GM18951 (cell line): Measurements from ENCODE around the gene CACNG3.
"Not testable (repeated sequence)": the region's sequence is repeated elsewhere in the genome, so short reads cannot be mapped to it uniquely, and the experiment has no call there.

Experiments used
- POLR2A ChIP-seq: IDR thresholded peaks from 4 replicates; pipeline ENCODE4 v1.6.1; 2011; ENCODE audit warnings: mild to moderate bottlenecking; ENCODE audit not compliant: insufficient read length, insufficient read depth; ENCODE audit errors: extremely low read depth
- in situ Hi-C: fragments of 300-500 bp; cut with MboI; formaldehyde crosslinking; loops from one replicate; pipeline ENCODE4 v1.12.0; 2022; ENCODE audit warnings: low sequenced_read_pairs, mixed read lengths, inconsistent platforms; ENCODE audit not compliant: unreplicated experiment

The CACNG3 gene

DNA sequence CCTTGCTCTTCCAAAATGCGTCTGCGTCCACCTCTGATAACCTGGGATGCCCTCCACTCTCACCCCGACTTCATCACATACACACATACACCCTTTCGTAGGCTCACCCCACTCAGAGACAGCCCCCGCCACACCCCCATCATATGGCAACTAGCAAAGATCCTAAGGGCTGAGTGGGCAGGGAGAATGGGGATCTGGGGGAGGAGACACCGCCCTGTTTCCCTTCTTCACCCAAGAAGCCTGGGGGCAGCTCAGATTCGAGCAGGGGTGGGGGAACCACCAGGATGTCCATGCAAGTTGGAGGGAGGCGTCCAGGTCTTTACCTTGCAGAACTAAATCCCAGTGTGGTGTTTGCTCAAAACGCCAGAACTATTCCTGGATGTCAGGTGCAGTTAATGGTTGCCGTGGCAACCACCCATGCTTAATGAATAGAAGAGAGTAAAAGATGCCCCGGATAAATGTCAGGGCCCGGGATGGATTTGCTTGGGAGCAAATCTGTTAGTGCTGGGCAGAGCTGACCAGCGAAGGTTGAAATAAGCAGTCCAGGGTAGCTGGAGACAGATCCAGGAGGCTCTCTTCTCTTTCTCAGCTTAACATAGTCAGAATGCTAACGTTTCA lies 72.8 kb downstream of the CACNG3 start:
- in situ Hi-C loops = no loop called here
- TF ChIP-seq POLR2A = no peak

DNA sequence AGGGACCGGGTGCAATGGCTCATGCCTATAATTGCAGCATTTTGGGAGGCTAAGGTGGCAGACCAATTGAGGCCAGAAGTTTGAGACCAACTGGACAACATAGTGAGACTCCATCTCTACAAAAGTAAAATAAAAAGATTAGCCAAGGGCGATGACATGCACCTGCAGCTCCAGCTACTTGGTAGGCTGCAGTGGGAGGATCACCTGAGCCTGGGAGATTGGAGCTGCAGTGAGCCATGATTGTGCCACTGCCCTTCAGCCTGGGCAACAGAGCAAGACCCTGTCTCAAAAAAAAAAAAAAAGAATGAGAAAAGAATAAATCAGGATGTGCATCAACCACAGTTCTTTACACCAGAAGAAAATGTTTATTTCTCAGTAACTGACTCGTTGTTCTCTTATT lies 76.0 kb downstream of the CACNG3 start:
- TF ChIP-seq POLR2A = no peak
- in situ Hi-C loops = no loop called here

DNA sequence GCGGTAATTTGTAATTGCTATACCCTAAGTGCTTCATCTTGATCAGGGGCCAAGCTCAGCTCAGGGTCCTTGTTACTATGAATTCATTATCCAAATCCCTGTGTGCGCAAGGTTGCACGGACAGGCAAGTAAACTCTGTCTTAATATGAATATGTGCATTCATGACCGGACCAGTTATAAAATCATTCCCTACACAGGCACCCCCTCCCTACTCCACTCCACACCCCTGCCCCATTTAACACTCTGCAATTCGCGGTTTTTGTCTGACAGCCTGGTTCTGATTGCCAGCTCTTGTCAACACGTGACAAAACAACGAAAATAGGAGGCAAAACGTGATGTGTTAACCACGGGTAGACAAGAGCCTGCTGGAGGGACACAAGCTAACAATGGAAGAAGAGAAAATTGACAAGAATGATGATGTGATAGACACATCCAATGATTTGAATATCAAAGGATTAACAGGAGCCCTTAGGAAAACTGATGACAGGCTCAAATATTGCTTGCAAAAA lies 76.5 kb downstream of the CACNG3 start:
- in situ Hi-C loops = no loop called here
- TF ChIP-seq POLR2A = no peak

DNA sequence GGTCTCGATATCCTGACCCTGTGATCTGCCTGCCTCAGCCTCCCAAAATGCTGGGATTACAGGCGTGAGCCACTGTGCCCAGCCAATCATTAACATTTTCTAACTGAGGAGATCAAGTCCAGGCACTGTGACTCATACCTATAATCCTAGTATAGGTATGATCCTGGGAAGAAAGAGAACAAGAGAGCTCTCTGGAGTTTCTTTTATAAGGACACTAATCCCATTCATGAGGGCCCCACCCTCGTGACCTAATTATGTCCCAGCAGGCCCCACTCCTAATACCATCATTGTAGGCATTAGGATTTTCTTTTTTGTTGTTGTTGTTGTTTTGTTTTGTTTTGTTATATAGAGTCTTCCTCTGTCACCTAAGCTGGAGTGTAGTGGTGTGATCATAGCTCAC lies 80.4 kb downstream of the CACNG3 start:
- in situ Hi-C loops = no loop called here
- TF ChIP-seq POLR2A = no peak

DNA sequence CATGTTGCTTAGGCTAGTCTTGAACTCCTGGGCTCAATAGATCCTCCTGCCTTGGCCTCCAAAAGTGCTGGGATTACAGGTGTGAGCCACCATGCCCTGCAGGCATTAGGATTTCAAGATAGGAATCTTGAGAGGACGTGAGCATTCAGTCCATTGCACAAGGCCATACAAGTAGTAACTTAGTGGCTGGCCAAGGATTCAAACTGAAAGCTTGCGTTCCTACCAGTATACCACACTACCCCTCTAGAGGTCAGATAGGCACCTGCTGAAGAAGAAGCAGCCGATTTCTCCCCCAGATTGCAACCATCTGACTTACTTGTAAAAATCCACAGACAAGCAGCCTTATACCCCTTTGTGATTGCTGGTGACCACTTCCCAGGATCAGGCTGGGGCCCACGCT lies 80.9 kb downstream of the CACNG3 start:
- in situ Hi-C loops = no loop called here
- no peak for TF ChIP-seq POLR2A

DNA sequence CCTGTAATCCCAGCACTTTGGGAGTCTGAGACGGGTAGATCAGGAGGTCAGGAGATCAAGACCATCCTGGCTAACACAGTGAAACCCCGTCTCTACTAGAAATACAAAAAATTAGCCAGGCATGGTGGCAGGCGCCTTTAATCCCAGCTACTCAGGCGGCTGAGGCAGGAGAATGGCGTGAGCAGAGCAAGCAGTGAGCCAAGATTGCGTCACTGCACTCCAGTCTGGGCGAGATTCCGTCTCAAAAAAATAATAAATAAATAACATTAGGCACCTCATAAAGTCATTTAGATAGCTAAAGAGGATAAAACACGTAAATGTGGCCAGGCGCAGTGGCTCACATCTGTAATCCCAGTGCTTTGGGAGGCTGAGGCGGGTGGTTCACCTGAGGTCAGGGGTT lies 87.7 kb downstream of the CACNG3 start:
- in situ Hi-C loops = not testable (repeated sequence)

DNA sequence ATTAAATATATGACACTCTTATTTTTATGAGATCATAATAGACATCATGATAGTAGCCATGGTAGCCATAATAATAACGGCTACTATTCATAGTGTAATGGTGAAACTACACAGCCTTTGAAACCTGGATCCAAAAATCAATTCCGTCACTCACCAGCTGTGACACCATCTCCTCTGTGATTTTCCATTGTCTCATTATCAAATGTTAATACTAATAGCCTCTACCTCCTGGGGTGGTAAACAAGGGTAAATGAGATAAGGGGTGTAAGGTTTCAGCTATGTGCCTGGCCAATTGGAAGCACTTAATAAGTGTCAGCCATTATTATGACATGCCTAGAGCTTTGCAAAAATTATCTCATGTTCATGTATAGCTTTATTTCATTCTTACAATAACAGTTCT lies 88.6 kb downstream of the CACNG3 start:
- no peak for TF ChIP-seq POLR2A
- in situ Hi-C loops = no loop called here

DNA sequence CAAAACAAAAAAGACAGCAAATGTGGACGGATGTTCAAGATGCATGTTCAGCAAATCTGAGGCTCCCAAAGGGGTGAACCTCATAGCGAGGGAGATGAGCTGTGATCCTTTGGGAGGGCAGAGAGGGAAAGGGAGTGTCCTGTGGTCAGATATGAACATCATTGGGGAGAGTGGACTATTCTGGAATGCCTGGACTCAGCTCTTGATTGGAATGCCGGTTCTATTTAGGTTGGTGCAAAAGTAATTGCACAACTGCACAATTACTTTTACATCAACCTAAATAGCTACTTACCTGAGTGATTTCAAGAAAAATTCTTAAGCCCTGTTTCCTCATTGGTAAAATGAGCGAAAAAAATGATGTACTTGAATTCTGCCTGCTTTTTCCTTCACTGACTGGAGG lies 89.6 kb downstream of the CACNG3 start:
- TF ChIP-seq POLR2A = no peak
- in situ Hi-C loops = no loop called here

DNA sequence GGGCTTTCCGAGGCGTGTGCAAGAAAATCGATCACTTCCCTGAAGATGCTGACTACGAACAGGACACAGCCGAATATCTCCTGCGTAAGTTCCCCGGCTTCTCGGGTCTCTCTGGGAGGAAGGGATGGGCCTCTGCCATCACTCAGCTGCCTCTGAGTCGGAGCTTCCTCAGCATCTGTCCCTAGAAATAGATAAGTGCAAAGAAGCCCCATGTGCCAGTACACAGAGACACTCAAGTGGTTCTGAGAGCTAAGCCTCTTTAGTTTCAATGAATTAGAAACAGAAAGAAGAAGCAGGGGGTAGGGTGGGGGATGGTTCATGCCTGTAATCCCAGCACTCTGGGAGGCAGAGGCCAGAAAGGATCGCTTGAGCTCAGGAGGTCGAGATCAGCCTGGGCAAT lies 90.6 kb downstream of the CACNG3 start:
- in situ Hi-C loops = no loop called here
- TF ChIP-seq POLR2A = no peak

DNA sequence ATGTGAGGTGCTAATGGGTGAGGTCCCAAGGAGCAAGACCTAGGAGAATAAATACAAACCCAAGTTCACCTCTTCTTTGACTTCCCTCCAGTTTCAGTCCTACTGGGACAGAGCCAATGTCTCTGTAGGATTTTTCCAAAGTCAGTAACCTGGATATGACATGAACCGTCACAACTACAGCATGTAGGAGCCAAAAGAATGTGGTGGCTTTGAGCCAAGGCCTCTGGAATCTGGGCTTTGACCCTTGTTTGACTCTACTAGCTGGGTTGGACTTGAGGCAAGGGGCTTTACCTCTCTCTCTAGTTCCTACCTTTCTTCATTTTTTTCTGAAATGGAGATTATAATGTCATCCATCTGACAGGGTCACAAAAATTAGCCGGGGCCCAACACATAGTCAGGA lies 91.4 kb downstream of the CACNG3 start:
- no peak for TF ChIP-seq POLR2A
- in situ Hi-C loops = no loop called here

DNA sequence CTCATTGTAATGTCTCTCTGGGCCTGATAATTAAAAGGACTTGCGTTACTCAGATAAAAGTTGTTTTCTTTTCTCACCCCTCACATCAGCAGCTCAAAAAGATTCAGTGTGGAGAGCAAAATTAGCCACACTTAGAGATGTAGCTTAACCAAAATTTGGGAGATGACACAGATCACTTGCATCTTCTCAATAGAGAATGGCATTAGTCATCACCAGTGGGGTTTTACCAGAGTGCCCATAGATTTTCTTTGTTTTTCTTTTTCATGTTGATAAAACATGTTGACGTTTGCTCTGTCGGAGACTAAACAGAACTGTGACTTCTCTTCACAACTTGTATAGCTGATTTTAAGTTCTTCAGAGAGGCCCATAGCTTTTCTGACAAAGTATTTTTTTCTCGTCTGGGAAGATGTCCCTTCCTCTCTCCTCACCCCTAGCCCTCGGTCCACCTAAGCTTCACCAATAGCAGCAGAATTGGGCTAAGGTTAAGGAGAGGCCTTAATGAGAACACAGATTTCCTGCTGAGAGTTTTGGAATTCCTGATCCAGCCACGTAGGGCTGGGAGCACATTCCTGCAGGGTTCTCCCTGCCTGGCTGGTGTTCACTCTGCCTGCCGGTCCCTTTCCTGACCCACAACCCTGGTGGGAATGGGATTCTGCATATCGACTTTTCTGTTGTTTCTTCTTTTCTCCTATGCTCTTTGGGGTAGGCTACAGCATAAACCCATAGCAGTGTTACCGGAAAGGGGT lies 92.6 kb downstream of the CACNG3 start:
- in situ Hi-C loops = no loop called here

DNA sequence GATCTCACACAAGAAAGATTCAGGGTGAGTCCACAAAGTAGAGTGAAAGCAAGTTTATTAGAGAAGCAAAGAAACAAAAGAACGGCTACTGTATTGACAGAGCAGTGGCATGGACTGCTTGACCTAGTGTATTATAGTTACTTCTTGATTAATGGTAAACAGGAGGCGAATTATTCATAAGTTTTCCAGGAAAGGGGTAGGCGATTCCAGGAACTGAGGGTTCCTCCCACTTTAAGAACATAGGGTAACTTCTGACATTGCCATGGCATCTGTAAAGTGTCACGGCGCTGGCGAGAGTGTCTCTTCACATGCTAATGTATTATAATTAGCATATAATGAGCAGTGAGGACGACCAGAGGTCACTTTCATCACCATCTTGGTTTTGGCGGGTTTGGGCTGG lies 93.2 kb downstream of the CACNG3 start:
- in situ Hi-C loops = no loop called here
- TF ChIP-seq POLR2A = no peak

More for the DNA sequence above, 92.6 kb downstream of the CACNG3 start:
- TF ChIP-seq POLR2A = no peak

DNA sequence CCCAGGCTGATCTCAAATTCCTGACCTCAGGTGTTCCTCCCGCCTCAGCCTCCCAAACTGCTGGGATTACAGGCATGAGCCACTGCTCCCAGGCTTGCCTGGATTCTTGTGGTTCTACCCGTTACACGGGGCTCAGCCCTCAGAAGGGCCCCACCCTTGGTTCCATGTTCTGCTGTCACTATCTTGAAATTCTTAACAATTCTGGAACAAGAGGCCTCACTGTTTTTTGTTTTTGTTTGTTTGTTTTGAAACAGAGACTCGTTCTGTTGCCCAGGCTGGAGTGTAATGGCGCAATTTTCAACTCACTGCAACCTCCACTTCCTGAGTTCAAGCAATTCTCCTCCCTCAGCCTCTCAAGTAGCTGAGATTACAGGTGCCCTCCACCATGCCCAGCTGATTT lies 96.6 kb downstream of the CACNG3 start:
- in situ Hi-C loops = no loop called here

DNA sequence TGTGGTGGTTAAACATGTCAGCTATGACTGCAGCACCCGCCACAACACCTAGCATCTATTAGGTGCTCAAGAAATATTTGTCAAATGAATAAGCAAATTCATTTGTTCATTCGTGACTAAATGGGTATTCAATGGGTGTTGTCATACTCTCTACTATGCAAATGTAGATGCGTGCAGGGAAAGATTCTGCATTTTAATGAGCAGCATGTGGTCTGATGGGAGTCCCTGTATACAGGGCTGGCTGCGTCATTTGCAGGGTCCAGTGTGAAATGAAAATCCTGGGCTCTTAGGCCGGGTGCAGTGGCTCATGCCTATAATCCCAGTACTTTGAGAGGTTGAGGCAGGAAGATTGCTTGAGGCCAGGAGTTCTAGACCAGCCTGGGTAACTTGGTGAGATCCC lies 97.5 kb downstream of the CACNG3 start:
- in situ Hi-C loops = no loop called here
- no peak for TF ChIP-seq POLR2A

More for the DNA sequence above, 96.6 kb downstream of the CACNG3 start:
- TF ChIP-seq POLR2A = no peak
